H9 (cell line): ENCODE results near the gene CDC42SE1. TPM values are rescaled to one million over a fixed set of nuclear protein-coding genes. Genes with fewer than 3 reads are reported as not detected.

Source experiments
- DNase-seq: peaks from one replicate; pipeline ENCODE4 v3.0.0-alpha.2; 2017
- H2AFZ ChIP-seq: one replicate; pipeline ENCODE4 v1.6.1; 2013; ENCODE audit warnings: mild to moderate bottlenecking, low read length, control low read depth, moderate library complexity
- H2AK5ac ChIP-seq: 2 replicates; pipeline ENCODE4 v1.6.1; 2013; ENCODE audit warnings: low read length, control low read depth, mixed read lengths; ENCODE audit not compliant: insufficient read length
- H2BK120ac ChIP-seq: one replicate; pipeline ENCODE4 v1.6.1; 2013; ENCODE audit warnings: low read depth, mild to moderate bottlenecking, low read length, control low read depth, inconsistent platforms; ENCODE audit not compliant: poor library complexity, severe bottlenecking
- H2BK12ac ChIP-seq: 2 replicates; pipeline ENCODE4 v1.6.1; 2013; ENCODE audit warnings: low read length, control low read depth, mixed read lengths, low read depth; ENCODE audit not compliant: insufficient read length
- H2BK15ac ChIP-seq: 2 replicates; pipeline ENCODE4 v1.6.1; 2013; ENCODE audit warnings: low read depth, low read length, control low read depth
- H2BK20ac ChIP-seq: one replicate; pipeline ENCODE4 v1.6.1; 2013; ENCODE audit warnings: low read depth, mild to moderate bottlenecking, low read length, control low read depth, inconsistent platforms; ENCODE audit not compliant: poor library complexity, severe bottlenecking
- H2BK5ac ChIP-seq: 2 replicates; pipeline ENCODE4 v1.6.1; 2013; ENCODE audit warnings: low read length, control low read depth, mixed read lengths; ENCODE audit not compliant: insufficient read length
- H3K14ac ChIP-seq: 2 replicates; pipeline ENCODE4 v1.6.1; 2013; ENCODE audit warnings: low read length, control low read depth; ENCODE audit not compliant: insufficient read depth
- H3K18ac ChIP-seq: 2 replicates; pipeline ENCODE4 v1.6.1; 2013; ENCODE audit warnings: low read depth, mild to moderate bottlenecking, mixed read lengths, low read length, control low read depth; ENCODE audit not compliant: insufficient read length
- H3K23ac ChIP-seq: 2 replicates; pipeline ENCODE4 v1.6.1; 2013; ENCODE audit warnings: low read length, control low read depth, mixed read lengths, low read depth; ENCODE audit not compliant: insufficient read length
- H3K23me2 ChIP-seq: 2 replicates; pipeline ENCODE4 v1.6.1; 2013; ENCODE audit warnings: low read depth, mild to moderate bottlenecking, mixed read lengths, low read length, control low read depth; ENCODE audit not compliant: insufficient read length, poor library complexity, severe bottlenecking
- H3K27ac ChIP-seq: 2 replicates; pipeline ENCODE4 v1.5.1; 2013; ENCODE audit warnings: low read length, control low read depth, mixed read lengths, low read depth; ENCODE audit not compliant: insufficient read length
- H3K27me3 ChIP-seq: 2 replicates; pipeline ENCODE4 v1.6.1; 2013; ENCODE audit warnings: low read length, control low read depth, inconsistent platforms; ENCODE audit not compliant: insufficient read depth
- H3K4ac ChIP-seq: 2 replicates; pipeline ENCODE4 v1.6.1; 2013; ENCODE audit warnings: low read depth, mild to moderate bottlenecking, control low read depth, inconsistent platforms, low read length, moderate library complexity
- H3K4me1 ChIP-seq: 2 replicates; pipeline ENCODE4 v1.6.1; 2013; ENCODE audit warnings: low read length, control low read depth, inconsistent platforms; ENCODE audit not compliant: insufficient read depth
- H3K4me2 ChIP-seq: 2 replicates; pipeline ENCODE4 v1.6.1; 2013; ENCODE audit warnings: low read length, control low read depth, mixed read lengths; ENCODE audit not compliant: insufficient read length, insufficient read depth
- H3K56ac ChIP-seq: 2 replicates; pipeline ENCODE4 v1.6.1; 2013; ENCODE audit warnings: low read depth, mild to moderate bottlenecking, mixed read lengths, low read length, control low read depth; ENCODE audit not compliant: insufficient read length
- H3K79me1 ChIP-seq: 2 replicates; pipeline ENCODE4 v1.6.1; 2013; ENCODE audit warnings: low read depth, mild to moderate bottlenecking, moderate library complexity, low read length, control low read depth, inconsistent platforms; ENCODE audit not compliant: insufficient read depth, poor library complexity, severe bottlenecking
- H3K79me2 ChIP-seq: 2 replicates; pipeline ENCODE4 v1.6.1; 2013; ENCODE audit warnings: low read length, control low read depth, inconsistent platforms; ENCODE audit not compliant: insufficient read depth
- H3K9ac ChIP-seq: 2 replicates; pipeline ENCODE4 v1.6.1; 2013; ENCODE audit warnings: low read length, control low read depth, mixed read lengths; ENCODE audit not compliant: insufficient read length; ENCODE audit errors: extremely low read depth
- H3K9me3 ChIP-seq: one replicate; pipeline ENCODE4 v1.6.1; 2013; ENCODE audit warnings: low read depth, low read length, inconsistent platforms; ENCODE audit not compliant: control insufficient read depth
- H3T11ph ChIP-seq: one replicate; pipeline ENCODE4 v1.6.1; 2013; ENCODE audit warnings: mild to moderate bottlenecking, low read length, control low read depth, inconsistent platforms
- H4K20me1 ChIP-seq: one replicate; pipeline ENCODE4 v1.6.1; 2013; ENCODE audit not compliant: control insufficient read depth, insufficient read length, insufficient read depth
- H4K5ac ChIP-seq: 2 replicates; pipeline ENCODE4 v1.6.1; 2013; ENCODE audit warnings: low read depth, mild to moderate bottlenecking, mixed read lengths, low read length, control low read depth; ENCODE audit not compliant: insufficient read length
- H4K8ac ChIP-seq: replicated peaks from 2 replicates; pipeline ENCODE4 v1.6.1; 2013; ENCODE audit warnings: low read length, control low read depth, mixed read lengths, low read depth; ENCODE audit not compliant: insufficient read length
- H4K91ac ChIP-seq: 2 replicates; pipeline ENCODE4 v1.6.1; 2013; ENCODE audit warnings: low read depth, mild to moderate bottlenecking, moderate library complexity, mixed read lengths, low read length, control low read depth; ENCODE audit not compliant: insufficient read length
- H3K27ac Mint-ChIP-seq, 3 experiments: 2 replicates in 2 of 3; 3 replicates in 1 of 3; pipeline ENCODE4 v1.8.0; 2020 to 2021; ENCODE audit warnings: mixed read lengths in 3 of 3, mild to moderate bottlenecking in 1 of 3, moderate library complexity in 1 of 3
- H3K27me3 Mint-ChIP-seq: 2 replicates; pipeline ENCODE4 v1.8.0; 2021; ENCODE audit warnings: low read depth, mild to moderate bottlenecking, moderate library complexity, mixed read lengths
- H3K36me3 Mint-ChIP-seq, 3 experiments: 2 replicates in 2 of 3; 3 replicates in 1 of 3; pipeline ENCODE4 v1.8.0; 2020 to 2021; ENCODE audit warnings: low read depth in 3 of 3, mixed read lengths in 3 of 3; ENCODE audit not compliant: insufficient read depth in 1 of 3
- H3K4me1 Mint-ChIP-seq, 2 experiments: 2 replicates each; pipeline ENCODE4 v1.8.0; 2020; ENCODE audit warnings: mixed read lengths in 2 of 2
- H3K4me3 Mint-ChIP-seq, 2 experiments: 2 replicates in 1 of 2; 3 replicates in 1 of 2; pipeline ENCODE4 v1.8.0; 2020 to 2021; ENCODE audit warnings: mild to moderate bottlenecking in 2 of 2, mixed read lengths in 2 of 2, moderate library complexity in 1 of 2
- H3K9me3 Mint-ChIP-seq, 2 experiments: 2 replicates in 1 of 2; 3 replicates in 1 of 2; pipeline ENCODE4 v1.8.0; 2020; ENCODE audit warnings: mild to moderate bottlenecking in 2 of 2, mixed read lengths in 2 of 2, moderate library complexity in 1 of 2
- WGBS: extraction: QIAGEN DNeasy Blood & Tissue Kit; methylation state at CpG from one replicate; pipeline ENCODE4 v1.1.7; 2013; ENCODE audit warnings: missing lambda C conversion rate, low lambda C conversion rate, mixed read lengths; ENCODE audit not compliant: insufficient read length; ENCODE audit errors: extremely low coverage; 5-methylcytosine and 5-hydroxymethylcytosine counted together
- total RNA-seq: library from RNA; stranded (reverse); gene quantifications from 2 replicates; pipeline ENCODE4 v1.2.1, GENCODE V29; 2021
- TF ChIP-seq, protein P1 (sequence below): fragments of 200-600 bp; sonication (generic); conservative IDR thresholded peaks from 3 replicates; pipeline ENCODE4 v1.8.0; 2021; ENCODE audit warnings: antibody characterized with exemption, mild to moderate bottlenecking

The CDC42SE1 gene
- total RNA-seq, 1 experiment from 2014 or later = 87.3 TPM

- Histone ChIP-seq H3K4me1 (no peaks in the 10 kb centered on the region), H2BK120ac (no peak overlapping the region), H3K79me1 (no peaks in the 10 kb centered on the region), H3T11ph (no peak overlapping the region), H3K27me3 (no peaks in the 10 kb centered on the region), H2BK12ac (no peak overlapping the region), H4K91ac (no peak overlapping the region), H3K23me2 (no peaks in the 10 kb centered on the region), H3K9me3 (no peaks in the 10 kb centered on the region), H3K27ac (no peak overlapping the region), H3K4me2 (no peak overlapping the region), H3K23ac (no peak overlapping the region), H4K20me1 (no peaks in the 10 kb centered on the region), H4K8ac (no peak overlapping the region), H2BK5ac (no peak overlapping the region), H2BK15ac (no peak overlapping the region), H4K5ac (no peak overlapping the region), H3K79me2 (no peaks in the 10 kb centered on the region), H2AK5ac (no peak overlapping the region), H3K56ac (no peak overlapping the region), H3K4ac (no peak overlapping the region), H3K18ac (no peak overlapping the region), H2BK20ac (no peak overlapping the region), H2AFZ (no peak overlapping the region), H3K14ac (no peak overlapping the region), H3K9ac (no peak overlapping the region)
- no peak for DNase-seq
- Mint-ChIP-seq H3K4me1 (peaks cover 9 to 12% of the 10 kb centered on the region in 2 experiments), H3K36me3 (peaks cover 6 to 10% (median 9%) of the 10 kb centered on the region in 3 experiments; a peak in 4 of 7 replicates), H3K9me3 (no peaks in the 10 kb centered on the region), H3K4me3 (no peak overlapping the region), H3K27me3 (no peaks in the 10 kb centered on the region), H3K27ac (0 out of 7 replicates have a peak overlapping the region, but pooled peaks of 1 of the 3 experiments have one; percentile 33)
- TF ChIP-seq, protein P1, sequence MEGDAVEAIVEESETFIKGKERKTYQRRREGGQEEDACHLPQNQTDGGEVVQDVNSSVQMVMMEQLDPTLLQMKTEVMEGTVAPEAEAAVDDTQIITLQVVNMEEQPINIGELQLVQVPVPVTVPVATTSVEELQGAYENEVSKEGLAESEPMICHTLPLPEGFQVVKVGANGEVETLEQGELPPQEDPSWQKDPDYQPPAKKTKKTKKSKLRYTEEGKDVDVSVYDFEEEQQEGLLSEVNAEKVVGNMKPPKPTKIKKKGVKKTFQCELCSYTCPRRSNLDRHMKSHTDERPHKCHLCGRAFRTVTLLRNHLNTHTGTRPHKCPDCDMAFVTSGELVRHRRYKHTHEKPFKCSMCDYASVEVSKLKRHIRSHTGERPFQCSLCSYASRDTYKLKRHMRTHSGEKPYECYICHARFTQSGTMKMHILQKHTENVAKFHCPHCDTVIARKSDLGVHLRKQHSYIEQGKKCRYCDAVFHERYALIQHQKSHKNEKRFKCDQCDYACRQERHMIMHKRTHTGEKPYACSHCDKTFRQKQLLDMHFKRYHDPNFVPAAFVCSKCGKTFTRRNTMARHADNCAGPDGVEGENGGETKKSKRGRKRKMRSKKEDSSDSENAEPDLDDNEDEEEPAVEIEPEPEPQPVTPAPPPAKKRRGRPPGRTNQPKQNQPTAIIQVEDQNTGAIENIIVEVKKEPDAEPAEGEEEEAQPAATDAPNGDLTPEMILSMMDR = peak; percentile 31; the same call in 1 of the 3 replicates
- WGBS = no CpG with 5 or more reads among the region's 13 CpGs
Measured at GRCh38 chr1:151072224-151072623, 12.8 kb upstream of the CDC42SE1 start.
